NT2/D1 (cell line): ENCODE results near the gene SMPDL3A.

ENCODE experiments used
- DNase-seq: peaks from one replicate; pipeline ENCODE4 v3.0.0-alpha.2; 2011; ENCODE audit warnings: low read depth, low spot score
- H3K27me3 ChIP-seq: 2 replicates; pipeline ENCODE4 v1.6.0; 2011; ENCODE audit warnings: mild to moderate bottlenecking; ENCODE audit not compliant: insufficient read length, insufficient read depth
- H3K36me3 ChIP-seq: 2 replicates; pipeline ENCODE4 v1.6.1; 2011; ENCODE audit warnings: mild to moderate bottlenecking, low read length, mixed read lengths; ENCODE audit not compliant: insufficient read depth, insufficient read length
- H3K4me1 ChIP-seq: 2 replicates; pipeline ENCODE4 v1.5.1; 2011; ENCODE audit not compliant: insufficient read depth, insufficient read length
- H3K4me3 ChIP-seq: 2 replicates; pipeline ENCODE4 v1.5.1; 2011; ENCODE audit warnings: low read depth; ENCODE audit not compliant: insufficient read length
- H3K9ac ChIP-seq: 2 replicates; pipeline ENCODE4 v1.6.0; 2011; ENCODE audit warnings: low read depth; ENCODE audit not compliant: insufficient read length
- H3K9me3 ChIP-seq: 2 replicates; pipeline ENCODE4 v1.5.1; 2011; ENCODE audit warnings: mild to moderate bottlenecking, low read length; ENCODE audit not compliant: insufficient read depth
- SUZ12 ChIP-seq: IDR thresholded peaks from 2 replicates; pipeline ENCODE4 v1.6.1; 2011; ENCODE audit not compliant: insufficient read length, insufficient read depth; ENCODE audit errors: extremely low read depth
- YY1 ChIP-seq: IDR thresholded peaks from 2 replicates; pipeline ENCODE4 v1.6.1; 2011; ENCODE audit not compliant: insufficient read length, insufficient read depth
- ZNF274 ChIP-seq: IDR thresholded peaks from 2 replicates; pipeline ENCODE4 v1.6.1; 2011; ENCODE audit warnings: mild to moderate bottlenecking, low read depth, low read length

Gene SMPDL3A

DNA sequence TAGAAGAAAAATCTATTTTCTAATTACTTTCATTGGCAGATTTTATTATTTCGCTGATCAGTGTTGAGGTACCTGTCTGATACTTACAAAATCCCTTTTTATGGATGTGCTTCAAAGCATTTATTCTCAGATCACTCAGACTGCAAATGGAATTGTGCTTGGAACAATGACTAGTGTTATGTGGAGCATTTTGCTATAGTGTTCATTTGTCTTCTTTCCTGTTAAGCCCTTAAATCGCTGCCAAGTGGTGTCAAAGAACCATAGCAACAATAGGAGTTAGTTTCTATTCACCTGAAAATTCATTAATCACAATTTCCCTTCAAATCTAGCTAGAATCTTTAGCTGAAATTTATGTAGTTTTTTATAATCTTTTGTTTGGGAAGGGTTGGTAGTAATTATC, 29.8 kb downstream of the SMPDL3A start:
- Histone ChIP-seq H3K4me3 (no peak overlapping the region), H3K36me3 (no peaks in the 10 kb centered on the region), H3K9ac (no peak overlapping the region), H3K9me3 (no peaks in the 10 kb centered on the region), H3K27me3 (no peaks in the 10 kb centered on the region), H3K4me1 (no peaks in the 10 kb centered on the region)
- TF ChIP-seq ZNF274 = no peak
- no peak for TF ChIP-seq YY1
- no peak for TF ChIP-seq SUZ12
- DNase-seq = no peak

- Histone ChIP-seq H3K27me3 (no peaks in the 10 kb centered on the region), H3K4me1 (no peaks in the 10 kb centered on the region), H3K4me3 (no peak overlapping the region), H3K9ac (no peak overlapping the region), H3K9me3 (no peaks in the 10 kb centered on the region), H3K36me3 (no peaks in the 10 kb centered on the region)
- no peak for TF ChIP-seq ZNF274
- no peak for TF ChIP-seq YY1
- no peak for TF ChIP-seq SUZ12
- DNase-seq = no peak
These were observed 32.0 kb downstream of the SMPDL3A start for GRCh38 chr6:122821095-122821494.

GRCh38 chr6:122825163-122825562, 36.1 kb downstream of the SMPDL3A start:
- TF ChIP-seq YY1 = no peak
- Histone ChIP-seq H3K36me3 (no peaks in the 10 kb centered on the region), H3K4me3 (no peak overlapping the region), H3K27me3 (no peaks in the 10 kb centered on the region), H3K9me3 (no peaks in the 10 kb centered on the region), H3K9ac (no peak overlapping the region), H3K4me1 (no peaks in the 10 kb centered on the region)
- no peak for DNase-seq

GRCh38 chr6:122829456-122829855, 40.4 kb downstream of the SMPDL3A start:
- Histone ChIP-seq H3K4me3 (no peak overlapping the region), H3K9ac (no peak overlapping the region), H3K36me3 (no peaks in the 10 kb centered on the region), H3K9me3 (no peaks in the 10 kb centered on the region), H3K4me1 (no peaks in the 10 kb centered on the region), H3K27me3 (no peaks in the 10 kb centered on the region)
- TF ChIP-seq ZNF274 = no peak
- TF ChIP-seq SUZ12 = no peak
- no peak for DNase-seq

- Histone ChIP-seq H3K27me3 (no peaks in the 10 kb centered on the region), H3K4me3 (no peak overlapping the region), H3K9ac (no peak overlapping the region), H3K4me1 (no peaks in the 10 kb centered on the region), H3K36me3 (no peaks in the 10 kb centered on the region), H3K9me3 (no peaks in the 10 kb centered on the region)
- TF ChIP-seq SUZ12 = no peak
- TF ChIP-seq ZNF274 = no peak
- TF ChIP-seq YY1 = no peak
- no peak for DNase-seq
These were observed 42.5 kb downstream of the SMPDL3A start for GRCh38 chr6:122831511-122831910.

DNA sequence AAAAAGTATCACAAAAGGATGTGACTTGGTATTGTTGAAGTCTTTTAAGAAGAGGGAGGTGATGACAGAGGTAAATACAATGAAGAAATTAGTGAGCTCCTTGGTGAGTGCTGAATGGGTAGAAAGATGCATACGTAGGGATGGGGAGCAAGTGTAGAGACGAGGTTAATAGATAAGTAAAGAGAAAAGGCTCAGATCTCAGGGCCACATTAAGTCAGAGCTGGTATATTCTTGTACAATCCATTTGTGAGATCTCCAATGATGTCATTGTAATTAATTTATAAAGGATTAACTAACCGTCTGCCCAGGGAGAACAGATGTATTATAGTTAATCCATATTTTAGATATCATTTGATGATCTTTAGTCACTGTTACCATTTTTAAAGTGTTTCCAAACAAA, 43.4 kb downstream of the SMPDL3A start:
- Histone ChIP-seq H3K4me1 (no peaks in the 10 kb centered on the region), H3K27me3 (no peaks in the 10 kb centered on the region), H3K36me3 (no peaks in the 10 kb centered on the region), H3K9ac (no peak overlapping the region), H3K4me3 (no peak overlapping the region), H3K9me3 (no peaks in the 10 kb centered on the region)
- DNase-seq = no peak
- TF ChIP-seq YY1 (no peak), SUZ12 (no peak), ZNF274 (no peak)

GRCh38 chr6:122833021-122833491, 44.0 kb downstream of the SMPDL3A start:
- no peak for DNase-seq
- Histone ChIP-seq H3K36me3 (no peaks in the 10 kb centered on the region), H3K9ac (no peak overlapping the region), H3K4me3 (no peak overlapping the region), H3K9me3 (no peaks in the 10 kb centered on the region), H3K4me1 (no peaks in the 10 kb centered on the region), H3K27me3 (no peaks in the 10 kb centered on the region)
- TF ChIP-seq YY1 (no peak), SUZ12 (no peak), ZNF274 (no peak)

DNA sequence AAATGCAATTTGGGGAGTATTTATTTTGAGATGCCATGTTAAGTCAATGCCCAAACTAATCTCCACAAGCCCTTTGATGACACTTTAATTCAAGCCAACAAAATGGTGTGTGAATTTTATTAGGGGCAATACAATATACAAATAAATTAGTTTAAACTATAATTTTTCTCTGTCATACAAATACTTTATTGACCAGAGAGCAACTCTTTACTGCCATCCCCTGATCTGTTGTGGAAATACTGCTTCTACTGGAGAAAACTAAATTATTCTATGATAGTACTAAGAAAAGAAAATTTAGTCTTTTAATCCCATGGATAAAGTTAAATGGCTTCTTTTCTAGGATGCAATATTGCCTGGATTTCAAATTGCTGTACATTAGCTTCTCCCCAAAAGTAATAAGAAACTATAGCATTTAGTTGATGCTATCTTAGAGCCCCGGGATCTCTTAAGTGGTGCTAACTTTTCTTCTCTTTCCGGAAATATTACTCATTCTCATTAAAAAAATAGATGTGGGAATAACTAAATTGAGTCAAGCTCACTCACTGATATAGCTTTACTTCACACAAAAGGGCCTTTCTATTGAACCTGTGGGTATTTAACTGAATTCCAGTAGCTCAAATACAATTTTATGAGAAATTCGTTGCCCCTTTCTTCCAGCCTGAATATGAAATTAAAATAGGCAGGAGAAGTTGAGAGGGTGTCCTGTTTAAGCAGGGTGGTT, 49.2 kb downstream of the SMPDL3A start:
- Histone ChIP-seq H3K27me3 (no peaks in the 10 kb centered on the region), H3K9me3 (no peaks in the 10 kb centered on the region), H3K36me3 (no peaks in the 10 kb centered on the region), H3K4me1 (no peaks in the 10 kb centered on the region), H3K9ac (no peak overlapping the region), H3K4me3 (no peak overlapping the region)
- TF ChIP-seq ZNF274 (no peak), YY1 (no peak)
- DNase-seq = no peak
